DOHH2 (cell line): ENCODE results near the gene TMPRSS4.

ENCODE experiments used
- CTCF ChIP-seq: fragments of 200-600 bp; sonication (generic); IDR thresholded peaks from one replicate; pipeline ENCODE4 v1.5.1; 2014; ENCODE audit warnings: antibody characterized with exemption, mild to moderate bottlenecking, low read depth, low read length; ENCODE audit not compliant: poor library complexity, severe bottlenecking
- EZH2phosphoT487 ChIP-seq: fragments of 200-600 bp; sonication (generic); IDR thresholded peaks from 2 replicates; pipeline ENCODE4 v1.6.1; 2017; ENCODE audit warnings: borderline replicate concordance, mild to moderate bottlenecking, antibody characterized with exemption, low read length, moderate library complexity, mixed read lengths

- no peak for TF ChIP-seq CTCF
- TF ChIP-seq EZH2phosphoT487 = no peak
Observed at GRCh38 chr11:118155776-118156530, 79.1 kb downstream of the TMPRSS4 start.
